EH (cell line): ENCODE data around the gene KRT78.
"Not testable (repeated sequence)": the region's sequence is repeated elsewhere in the genome, so short reads cannot be mapped to it uniquely, and the experiment has no call there.

ENCODE experiments used
- DNase-seq: peaks from one replicate; pipeline ENCODE4 v3.0.0-alpha.2; 2015; ENCODE audit warnings: low read depth

Gene KRT78

DNA sequence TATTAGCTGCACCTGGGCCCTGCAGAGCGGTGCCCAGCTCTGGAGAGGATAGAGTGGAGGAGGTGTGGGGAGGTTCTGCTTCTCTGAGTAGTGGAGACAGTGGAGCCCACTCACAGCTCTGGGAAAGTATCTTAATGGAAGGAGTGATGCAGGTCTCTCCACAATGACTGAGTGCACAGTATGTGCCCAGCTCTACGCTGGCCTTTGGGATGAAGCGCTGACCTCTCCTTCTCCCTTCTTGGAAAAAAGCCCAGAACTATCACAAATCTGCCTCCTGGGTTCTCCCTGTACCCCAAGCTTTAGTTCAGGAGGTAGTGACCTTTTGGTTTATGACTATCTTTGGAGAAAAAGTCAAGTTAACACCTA lies 52.4 kb downstream of the KRT78 start:
- DNase-seq, result no peak

DNA sequence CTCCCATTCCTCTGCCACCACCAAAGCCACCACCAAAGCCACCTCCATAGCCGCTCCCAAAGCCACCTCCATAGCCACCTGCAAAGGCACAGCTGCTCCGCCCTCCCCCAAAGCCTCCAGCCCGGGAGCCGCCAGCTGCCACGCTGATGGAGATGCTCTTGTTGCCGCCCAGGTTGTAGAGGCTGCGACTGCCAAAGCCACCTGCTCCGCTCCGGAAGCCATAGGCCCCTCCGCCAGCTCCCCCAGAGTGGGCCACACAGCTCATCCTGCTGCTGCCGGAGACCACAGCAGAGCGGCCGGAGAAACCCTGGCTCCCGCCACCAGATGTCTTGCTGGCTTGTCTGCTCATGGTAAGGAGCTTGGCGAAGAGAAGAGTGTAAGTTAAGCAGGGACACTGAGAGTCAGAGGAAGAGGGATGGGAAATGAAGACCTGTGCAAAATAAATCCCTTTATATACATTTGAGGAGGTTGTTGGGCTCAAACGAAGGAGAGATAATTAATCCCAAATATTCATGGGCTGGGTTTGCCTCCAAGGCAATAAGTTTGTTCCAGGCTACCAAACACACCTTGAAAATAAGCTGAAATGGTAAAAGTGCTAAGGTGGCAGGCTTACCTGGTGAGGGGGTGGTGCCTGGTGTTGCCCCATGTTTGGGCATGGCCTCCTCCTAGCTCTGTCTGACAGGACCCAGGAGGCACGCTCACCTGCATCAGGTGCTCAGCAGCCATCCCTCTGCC lies 52.9 kb downstream of the KRT78 start, which contains the start of gene KRT3:
Gene KRT3, minus strand, starts transcription at position 424 of the 735 bp plus-strand sequence. Its CDS starts 75 bp downstream, at position 349.
- DNase-seq, result no peak

DNA sequence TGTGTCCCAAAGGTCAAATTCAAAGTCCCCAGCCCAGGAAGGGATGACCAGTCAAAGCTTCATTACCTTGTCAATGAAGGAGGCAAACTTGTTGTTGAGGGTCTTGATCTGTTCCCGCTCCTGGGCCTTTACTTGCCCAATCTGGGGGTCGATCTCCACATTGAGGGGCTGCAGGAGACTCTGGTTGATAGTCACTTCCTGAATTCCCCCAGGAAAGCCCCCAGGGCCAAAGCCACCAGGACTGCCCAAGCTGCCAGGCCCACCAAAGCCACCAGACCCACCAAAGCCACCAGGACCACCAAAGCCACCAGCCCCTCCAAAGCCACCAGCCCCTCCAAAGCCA lies 53.5 kb downstream of the KRT78 start:
- not testable (repeated sequence) for DNase-seq

DNA sequence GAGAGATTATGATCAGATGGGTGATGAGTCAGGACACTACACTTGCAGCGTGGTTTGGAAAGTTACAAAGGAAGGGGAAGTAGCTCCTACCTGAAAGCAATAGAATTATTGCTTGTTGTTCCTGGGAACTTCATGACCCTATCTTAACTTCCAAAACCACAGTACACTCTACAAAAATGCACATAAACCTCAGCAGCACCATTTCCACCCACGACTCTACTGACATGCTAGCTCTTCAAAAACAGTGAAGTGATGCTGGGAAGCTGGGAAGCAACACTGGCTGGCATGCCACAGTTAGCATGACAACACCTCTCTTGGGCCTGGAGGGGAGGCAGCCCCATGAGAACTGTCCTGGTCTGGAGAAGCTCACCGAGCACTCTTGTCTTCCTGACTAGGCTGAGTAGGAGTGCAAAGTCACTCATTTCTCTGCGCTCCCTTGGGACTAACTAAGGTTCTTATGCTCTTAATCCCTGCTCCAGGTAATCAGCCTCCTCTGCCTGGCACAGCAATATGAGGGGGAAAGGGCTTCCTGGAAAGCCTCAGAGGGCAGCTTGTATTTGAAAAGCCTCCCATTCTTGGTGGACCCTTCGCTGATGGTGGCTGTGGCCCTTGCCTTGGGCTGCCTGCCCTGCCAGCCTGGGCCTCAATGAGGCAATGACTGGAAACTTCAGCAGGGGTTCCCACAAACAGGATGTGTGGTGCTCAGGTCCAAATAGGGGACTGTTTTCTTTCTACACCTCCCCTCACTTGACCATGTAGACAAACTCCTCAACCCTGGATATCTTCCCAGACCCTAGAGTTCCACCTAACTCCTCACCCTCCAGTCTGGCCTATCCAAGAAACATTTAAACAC lies 54.1 kb downstream of the KRT78 start:
- DNase-seq, result peak; percentile 62

DNA sequence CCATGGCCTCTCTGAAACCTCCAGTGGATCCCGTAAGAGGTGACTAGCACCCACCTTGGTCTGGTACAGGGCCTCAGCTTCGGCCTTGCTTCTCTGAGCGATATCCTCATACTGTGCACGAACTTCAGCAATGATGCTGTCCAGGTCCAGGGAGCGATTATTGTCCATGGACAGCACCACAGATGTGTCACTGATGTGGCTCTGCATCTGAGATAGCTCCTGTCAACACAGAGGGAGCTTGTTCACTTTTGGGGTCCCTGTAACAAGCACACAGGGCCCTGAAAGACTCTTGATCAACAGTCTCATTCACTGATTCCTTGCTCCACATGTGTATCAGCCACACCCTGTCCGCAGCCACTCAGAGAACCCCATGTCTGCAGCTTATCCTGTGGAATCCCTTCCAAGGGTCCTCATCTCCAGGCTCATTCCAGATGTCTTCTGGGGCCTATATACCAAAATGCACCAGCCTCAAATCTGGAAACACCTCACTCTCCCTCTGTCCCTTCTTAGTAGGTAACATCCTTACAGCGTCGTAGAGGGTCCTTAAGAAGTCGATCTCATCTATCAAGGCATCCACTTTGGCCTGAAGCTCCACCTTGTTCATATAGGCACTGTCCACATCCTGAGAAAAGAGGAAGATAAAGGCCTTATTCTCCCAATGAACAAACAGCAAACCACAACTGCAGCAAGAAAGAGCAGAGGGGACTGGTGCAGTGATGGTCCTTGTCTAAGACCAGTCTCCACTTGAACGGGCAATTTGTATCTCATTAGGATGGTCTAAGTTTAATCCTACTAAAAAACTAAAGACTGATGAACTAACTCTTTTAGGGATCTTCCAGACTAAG lies 56.4 kb downstream of the KRT78 start:
- no peak for DNase-seq

DNA sequence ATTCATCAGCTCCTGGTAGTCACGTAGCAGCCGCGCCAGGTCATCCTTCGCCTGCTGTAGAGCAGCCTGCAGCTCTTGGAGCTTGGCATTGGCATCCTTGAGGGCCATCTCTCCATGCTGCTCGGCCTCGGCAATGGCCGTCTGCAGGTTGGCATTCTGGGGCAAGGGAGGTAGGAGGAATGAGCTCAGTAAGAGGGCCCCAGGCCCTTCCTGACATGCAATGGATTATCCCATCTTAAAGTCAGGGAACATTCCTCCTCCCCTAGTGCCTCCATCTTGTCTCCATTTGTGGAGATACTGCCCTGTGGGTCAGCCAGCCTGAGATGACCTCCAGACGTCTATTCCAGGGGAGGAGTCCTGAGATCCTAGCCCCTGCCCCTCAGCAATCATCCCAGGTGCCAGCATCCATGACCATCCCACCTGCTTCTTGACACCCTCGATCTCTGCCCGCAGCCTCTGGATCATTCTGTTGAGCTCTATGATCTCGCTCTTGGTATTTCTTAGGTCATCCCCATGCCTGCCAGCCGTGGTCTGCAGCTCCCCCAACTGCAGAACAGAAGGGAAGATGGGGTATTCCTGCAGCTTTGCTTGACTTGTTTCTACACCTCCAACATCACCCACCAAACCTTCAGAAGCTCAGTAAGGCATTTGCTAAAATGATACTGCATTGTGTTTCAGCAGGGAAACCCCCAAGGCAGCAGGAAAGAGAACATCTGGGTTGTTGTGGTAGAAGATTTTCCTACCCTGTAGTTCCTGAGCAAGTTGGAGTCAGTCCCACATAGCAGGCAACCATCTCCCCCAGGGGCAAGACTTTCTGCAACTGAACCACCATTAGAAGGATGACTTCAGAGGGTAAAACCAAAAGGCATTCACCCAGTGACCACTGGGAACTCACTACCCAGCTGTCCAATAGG lies 57.3 kb downstream of the KRT78 start:
- peak; percentile 11 for DNase-seq

DNA sequence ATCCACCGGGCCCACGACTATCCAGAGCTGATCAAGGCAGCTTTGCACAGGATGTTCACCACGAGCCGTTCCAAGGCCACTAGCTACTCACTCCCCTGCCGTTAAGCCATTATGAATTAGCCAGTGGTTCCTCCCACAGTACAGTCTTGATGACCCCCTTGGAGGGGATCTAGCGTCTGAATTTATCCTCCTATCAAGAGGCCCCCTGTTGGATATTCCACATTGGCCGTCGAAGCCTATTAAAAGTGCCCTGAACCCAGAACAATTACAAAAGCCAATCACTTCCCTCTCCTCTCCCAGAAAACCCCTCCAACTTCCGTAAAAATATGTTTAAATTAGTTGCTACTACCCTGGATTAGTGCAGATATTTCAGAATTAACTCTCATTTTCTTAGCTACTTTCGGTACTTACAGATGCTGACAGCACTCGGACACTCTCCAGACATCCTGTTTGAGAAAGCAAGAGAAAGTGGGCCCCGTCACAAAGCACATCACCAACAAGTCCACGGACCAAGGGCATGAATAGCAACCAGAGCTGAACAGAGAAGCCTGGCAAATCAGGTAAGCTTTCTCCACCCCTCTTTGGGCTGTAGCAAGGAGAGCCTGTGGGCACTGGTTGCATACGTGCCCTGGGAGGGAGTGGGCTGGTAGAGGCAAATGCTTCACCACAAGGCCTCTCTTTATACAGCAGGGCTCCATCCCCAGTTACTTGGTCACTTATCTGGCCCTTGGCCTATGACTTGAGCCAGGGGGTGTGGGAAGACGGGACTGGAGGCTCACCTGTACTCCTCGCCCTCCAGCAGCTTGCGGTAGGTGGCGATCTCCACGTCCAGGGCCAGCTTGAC lies 58.1 kb downstream of the KRT78 start:
- no peak for DNase-seq

DNA sequence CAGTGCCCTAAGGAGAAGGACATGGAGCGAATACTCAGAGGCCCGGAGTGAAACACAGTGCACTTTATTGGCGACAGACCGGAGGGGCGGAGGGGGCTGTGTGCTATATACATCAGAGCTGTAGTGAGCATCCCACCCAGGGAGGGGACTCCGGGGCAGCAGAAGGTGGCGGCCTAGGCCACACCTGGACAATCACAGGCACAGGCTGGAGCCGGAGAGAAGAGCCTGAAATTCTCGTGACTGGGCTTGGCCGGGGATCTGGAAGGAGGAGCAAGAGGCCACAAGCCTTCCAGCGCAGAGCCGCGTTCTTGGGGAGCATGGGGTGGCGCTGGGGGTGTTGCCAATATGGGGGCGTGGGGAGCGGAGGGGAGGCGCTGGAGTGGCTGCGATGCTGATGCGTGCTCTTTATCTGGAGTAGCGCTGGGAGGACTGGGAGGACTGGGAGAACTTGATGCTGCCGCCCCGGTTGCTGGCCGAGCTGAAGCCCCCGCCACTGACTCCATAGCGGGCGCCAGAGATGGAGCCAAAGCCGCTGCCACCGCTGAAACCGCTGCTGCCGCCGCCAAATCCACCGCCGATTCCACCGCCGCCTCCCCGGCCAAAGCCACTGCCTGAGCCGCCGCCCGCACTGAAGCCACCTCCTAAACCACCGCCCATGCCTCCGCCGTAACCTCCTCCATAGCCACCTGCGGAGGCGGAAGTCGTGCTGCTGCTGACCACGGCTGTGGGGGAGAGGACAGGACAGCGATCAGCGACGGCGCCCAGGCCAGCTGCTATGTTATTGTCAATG lies 59.0 kb downstream of the KRT78 start:
- DNase-seq, result no peak

DNA sequence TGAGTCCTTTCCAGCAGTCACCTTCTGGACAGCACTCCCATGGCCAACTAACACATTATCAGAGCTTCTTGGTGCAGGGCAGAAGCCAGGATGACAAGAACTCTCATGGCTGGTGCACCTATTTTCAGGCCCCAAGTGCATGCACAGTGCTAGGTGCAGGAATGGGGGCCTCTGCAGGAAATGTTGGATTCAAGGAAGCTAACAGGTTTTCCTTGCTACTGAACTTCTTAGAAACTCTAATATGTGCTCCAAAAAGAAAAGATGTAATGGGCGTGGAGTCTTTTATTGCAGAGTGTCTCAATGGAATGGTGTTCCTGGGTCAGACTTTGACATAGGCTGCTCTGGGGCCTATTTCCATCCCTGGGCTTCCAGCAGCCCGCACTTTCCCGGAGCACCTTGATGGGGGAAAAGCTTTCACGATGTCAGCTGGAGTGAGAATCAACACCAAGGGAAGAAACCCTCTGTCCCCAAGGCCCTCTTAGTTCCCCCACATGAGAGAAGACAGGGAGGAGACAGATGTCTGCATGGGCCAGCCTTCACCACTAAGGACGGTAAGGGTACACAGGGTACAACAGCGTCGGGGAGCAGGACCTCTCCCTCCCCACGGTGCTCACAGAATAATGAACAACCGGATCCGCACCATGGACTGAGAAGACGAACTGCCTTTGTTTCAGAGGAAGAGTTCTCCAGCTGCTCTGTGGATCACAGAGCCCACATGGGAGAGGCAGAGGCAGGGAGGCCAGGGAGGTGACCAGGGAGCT lies 59.7 kb downstream of the KRT78 start:
- DNase-seq, result no peak

DNA sequence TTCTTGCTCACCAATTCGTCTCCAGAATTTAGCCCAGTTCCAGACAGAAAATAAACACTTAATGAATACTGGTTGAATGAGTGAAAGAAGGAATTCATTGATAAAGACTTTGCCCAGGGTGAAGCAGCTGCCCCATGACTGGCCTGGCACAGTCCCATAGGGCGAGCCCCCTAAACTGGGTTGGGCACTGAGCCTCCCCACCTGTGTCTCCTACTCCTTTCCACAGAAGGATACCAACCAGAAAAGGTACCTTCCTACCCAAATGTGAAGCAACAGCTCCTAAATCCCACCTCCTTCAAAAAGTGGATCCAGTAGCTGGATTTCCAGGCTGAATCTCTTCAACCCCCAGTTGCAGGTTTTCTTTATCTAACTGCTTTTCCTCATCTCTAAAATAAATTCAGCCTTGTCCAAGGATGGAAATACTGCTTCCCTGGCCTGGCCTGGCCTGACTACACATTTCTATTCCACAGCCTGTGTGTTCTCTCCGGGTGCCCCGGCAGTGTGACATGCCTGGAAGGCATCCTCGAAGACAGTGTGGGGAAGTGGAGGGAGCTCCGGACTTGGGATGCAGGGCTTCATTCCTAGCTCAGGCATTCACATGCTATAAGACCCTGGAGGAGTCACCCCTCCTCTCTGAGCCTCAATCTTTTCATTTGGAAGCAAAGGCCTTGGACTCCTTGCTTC lies 60.5 kb downstream of the KRT78 start:
- no peak for DNase-seq
